Kidney tubule cell (primary cell): ENCODE measurements around the gene EPHA1.

Source experiments
- DNase-seq: peaks from one replicate; pipeline ENCODE4 v3.0.0-alpha.2; 2018; ENCODE audit warnings: low spot score

EPHA1 gene

DNA sequence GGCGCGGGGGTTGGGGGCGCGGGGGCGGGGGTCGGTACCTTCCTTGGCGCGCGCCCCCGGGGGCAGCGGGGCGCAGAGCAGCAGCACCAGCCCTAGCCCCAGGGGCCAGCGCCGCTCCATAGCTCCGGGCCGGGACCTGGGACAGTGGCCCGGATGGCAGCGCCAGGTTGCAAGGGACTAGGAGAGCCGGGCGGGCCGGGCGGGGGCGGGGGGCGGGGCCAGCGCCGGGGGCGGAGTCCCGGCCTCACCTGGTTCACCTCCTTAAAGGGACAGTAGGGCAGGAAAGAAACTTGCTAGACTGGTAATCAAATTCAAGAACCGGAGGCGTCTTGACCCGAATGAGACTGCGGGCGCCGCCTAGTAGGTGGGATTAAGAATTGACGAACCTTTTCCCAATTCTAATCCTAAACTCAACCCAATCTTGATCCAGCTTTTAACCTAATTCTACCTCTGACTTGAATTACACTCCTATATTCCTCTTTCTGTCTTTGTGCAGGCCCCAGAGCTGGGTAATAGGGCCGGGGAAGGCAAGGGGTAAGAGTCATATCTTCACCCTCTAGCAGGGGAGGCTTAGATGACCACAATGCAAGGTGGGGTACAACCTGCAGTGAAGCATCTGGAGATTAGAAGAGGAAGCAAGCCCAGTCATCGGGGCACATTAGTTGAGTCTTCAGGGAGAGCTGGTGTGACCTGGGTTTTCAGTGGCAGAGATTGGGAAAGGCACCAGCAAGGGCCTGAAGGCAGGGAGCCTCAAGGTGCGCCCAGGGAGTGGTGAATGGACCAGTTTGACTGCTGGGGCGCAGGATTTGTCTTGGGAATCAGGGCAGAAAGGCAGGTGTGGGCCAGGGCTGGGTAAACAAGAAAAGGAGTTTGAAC is at the start of gene EPHA1:
Gene EPHA1, minus strand, starts transcription at position 171 of the 876 bp plus-strand sequence. Its CDS starts 51 bp downstream, at position 120.
- DNase-seq, result peak; percentile 89

DNA sequence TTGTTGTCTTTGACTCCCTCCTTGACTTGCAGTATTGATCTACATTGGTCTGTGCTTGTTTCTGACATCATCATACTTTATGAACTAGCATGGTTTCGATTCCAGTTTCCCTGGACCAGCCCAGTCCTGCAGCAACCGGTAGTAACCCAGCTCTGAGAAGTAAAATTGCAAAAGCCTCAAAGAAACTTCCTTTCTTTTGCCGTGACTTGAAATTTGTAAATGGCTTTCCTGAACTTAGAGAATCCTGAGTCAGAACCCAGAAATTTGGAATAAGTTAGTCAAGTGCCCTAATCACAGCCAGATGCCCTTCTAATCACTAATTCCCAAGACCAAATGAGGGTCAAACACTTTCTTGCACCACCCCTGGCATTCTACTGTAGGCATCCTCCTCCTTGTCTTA is 49.6 kb upstream of the EPHA1 start:
- no peak for DNase-seq

- DNase-seq, result no peak
Measured at GRCh38 chr7:143456992-143457793, 48.5 kb upstream of the EPHA1 start.

- DNase-seq, result no peak
Measured at GRCh38 chr7:143455942-143456341, 47.3 kb upstream of the EPHA1 start.

GRCh38 chr7:143455491-143455890 is 46.8 kb upstream of the EPHA1 start:
- DNase-seq, result no peak

DNA sequence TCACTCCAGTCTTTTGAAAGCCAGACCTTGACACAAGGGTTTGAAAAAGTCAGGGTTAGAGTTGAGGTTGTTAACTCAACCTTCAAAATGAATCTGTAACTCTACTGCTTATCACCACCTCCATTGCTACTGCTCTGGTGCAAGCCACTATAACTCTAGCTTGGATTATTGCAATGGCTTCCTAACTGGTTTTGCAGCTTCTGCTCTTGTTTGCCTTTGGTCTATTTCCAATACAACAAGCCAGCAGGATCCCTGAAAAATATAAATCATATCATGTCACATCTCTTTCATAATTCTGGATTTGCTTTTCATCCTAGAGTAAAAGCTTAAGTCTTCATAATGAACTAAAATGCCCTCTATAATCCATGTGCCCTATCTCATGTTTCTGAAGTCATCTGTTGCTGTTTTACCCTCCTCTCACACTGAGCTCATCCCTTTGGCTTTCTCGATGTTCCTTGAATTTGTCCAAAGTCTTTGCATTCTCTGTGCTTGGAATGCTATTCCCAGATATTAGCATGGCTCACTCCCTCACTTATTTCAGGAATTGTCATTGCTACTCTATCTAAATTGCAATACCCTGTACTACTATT is 45.5 kb upstream of the EPHA1 start:
- DNase-seq, result no peak

DNA sequence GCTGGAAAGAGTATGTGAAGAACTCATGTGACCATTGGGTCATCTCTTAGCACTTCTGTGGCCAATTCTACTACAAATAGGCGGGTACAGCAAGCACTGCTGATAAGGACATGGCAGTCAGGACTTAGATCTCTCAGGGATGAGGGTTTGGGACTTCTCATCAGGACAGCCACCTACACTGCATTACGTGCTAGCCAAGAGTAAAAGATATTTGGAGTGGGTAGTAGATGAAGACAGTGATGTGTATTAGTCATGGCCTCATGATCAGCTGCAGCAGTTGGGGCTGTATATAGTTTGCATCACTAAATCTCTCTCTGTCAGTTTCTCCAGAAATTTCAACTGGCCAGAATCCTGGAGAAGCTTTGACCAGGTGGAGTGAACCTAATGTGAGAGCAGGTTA is 43.8 kb upstream of the EPHA1 start:
- no peak for DNase-seq

GRCh38 chr7:143451746-143452145 is 43.1 kb upstream of the EPHA1 start:
- no peak for DNase-seq

GRCh38 chr7:143451122-143451521 is 42.5 kb upstream of the EPHA1 start:
- DNase-seq, result no peak

DNA sequence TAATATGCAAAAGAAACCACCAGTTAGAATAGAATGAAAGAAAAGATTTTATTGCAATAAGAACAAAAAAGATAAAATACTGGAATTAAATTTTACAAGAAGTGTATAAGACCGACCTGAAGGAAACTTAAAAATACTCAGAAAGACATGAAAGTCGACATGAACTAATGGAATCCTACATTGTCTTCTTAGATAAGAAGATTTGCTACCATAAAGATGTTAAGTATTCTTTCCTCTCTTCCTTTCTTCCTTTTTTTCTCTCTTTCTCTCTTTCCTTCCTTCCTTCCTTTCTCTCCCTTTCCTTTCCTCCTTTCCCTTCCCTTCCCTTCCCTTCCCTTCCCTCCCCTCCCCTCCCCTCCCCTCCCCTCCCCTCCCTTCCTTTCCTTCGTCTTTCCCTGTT is 41.1 kb upstream of the EPHA1 start:
- no peak for DNase-seq

DNA sequence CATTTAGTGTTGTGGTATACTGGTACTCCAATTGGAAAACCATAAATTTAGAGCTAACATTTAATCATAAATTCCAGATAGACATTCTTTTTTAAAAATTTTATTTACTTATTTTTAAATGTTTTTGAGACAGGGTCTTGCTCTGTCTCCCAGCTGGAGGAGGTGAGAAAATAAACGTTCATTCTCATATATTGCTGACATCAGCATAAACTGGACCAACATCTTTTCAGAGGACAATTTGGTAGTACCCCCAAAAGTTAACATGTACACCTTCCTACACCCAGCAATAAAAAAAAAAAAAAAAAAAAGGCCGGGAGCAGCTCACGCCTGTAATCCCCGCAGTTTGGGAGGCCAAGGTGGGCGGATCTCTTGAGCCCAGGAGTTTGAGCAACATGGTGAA is 39.8 kb upstream of the EPHA1 start:
- DNase-seq, result no peak

- no peak for DNase-seq
Measured at GRCh38 chr7:143447466-143447865, 38.8 kb upstream of the EPHA1 start.

- no peak for DNase-seq
Measured at GRCh38 chr7:143444785-143445184, 36.1 kb upstream of the EPHA1 start.

DNA sequence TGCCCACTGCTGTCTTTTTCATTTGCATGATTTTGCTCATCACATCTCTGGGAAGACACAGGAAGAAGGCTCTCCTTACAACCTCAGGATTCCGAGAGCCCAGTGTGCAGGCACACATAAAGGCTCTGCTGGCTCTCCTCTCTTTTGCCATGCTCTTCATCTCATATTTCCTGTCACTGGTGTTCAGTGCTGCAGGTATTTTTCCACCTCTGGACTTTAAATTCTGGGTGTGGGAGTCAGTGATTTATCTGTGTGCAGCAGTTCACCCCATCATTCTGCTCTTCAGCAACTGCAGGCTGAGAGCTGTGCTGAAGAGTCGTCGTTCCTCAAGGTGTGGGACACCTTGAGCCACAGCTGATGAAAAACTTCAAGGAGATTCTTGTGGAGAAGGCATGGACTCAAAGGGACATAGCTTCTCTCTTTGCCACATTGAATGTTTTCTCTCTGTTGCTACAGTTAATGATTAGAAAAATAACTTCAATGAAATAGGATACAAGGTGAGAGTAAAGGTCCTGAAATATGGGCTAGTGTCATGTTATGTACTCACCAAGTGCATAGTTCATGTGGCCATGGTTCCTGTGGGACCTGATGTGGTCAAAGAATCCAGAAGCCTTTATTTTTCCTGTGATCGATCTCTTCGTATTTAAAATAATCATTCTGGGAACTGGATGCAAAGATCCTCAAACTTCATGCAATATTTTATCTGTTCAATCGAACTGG is 35.6 kb upstream of the EPHA1 start:
- DNase-seq, result no peak

GRCh38 chr7:143443153-143443552 is 34.5 kb upstream of the EPHA1 start, which contains the start of gene TAS2R60:
TSS of gene TAS2R60 (plus strand) at chr7:143443453. CDS start at chr7:143443453, 0 bp downstream.
- no peak for DNase-seq

GRCh38 chr7:143439866-143440265 is 31.2 kb upstream of the EPHA1 start:
- DNase-seq, result no peak

- no peak for DNase-seq
Measured at GRCh38 chr7:143437578-143437977, 28.9 kb upstream of the EPHA1 start.

DNA sequence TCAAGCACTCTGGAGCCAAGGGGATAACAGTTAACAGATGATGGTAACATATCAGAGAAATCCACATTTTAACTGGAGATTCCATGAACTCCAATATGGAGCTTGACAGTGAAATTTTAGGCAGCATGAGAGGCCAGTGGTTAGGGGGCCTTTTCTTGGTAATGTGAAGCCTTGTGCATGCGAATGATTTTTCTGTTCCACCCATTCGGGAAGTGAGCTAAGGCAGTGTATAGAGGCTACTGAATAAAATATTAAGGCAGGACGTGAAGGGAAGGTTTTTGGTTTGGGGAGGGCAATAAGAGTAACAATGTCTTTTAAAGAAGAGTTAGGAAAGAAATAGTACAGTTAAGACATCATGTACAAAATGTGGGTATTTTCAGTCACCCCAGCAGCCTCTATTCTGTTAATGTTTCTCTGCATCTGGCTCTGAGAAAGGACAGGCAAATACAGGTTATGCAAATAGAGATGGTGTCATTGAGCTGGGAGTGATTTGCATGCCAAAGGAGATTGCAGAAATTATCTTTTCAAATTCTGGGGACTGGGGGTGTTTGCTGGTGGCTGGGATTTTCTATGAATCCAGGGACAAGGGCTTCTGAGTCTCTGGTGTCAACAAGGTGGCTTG is 27.8 kb upstream of the EPHA1 start:
- DNase-seq, result no peak

- peak; percentile 51 for DNase-seq
Measured at GRCh38 chr7:143435266-143435665, 26.6 kb upstream of the EPHA1 start.

DNA sequence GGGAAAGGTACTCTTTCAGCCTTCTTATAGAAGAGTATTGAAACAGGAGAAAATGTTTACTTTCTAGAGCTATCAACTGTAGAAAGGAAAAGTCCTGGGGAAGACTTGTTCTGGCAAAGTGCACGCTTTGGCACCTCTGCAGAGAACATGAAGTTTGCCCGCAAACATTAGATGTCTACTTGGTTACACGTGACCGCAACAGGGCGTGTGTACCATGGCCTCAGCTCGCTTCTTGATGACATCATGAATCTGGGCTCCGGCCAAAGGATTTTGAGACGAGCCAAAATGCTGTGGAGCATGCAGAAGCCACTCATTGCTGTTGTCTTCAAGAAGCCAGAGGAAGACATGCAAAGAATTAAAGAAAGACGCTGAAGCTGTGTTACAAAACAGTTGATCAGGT is 26.0 kb upstream of the EPHA1 start:
- DNase-seq, result peak; percentile 82

GRCh38 chr7:143433759-143434158 is 25.1 kb upstream of the EPHA1 start:
- DNase-seq, result no peak

DNA sequence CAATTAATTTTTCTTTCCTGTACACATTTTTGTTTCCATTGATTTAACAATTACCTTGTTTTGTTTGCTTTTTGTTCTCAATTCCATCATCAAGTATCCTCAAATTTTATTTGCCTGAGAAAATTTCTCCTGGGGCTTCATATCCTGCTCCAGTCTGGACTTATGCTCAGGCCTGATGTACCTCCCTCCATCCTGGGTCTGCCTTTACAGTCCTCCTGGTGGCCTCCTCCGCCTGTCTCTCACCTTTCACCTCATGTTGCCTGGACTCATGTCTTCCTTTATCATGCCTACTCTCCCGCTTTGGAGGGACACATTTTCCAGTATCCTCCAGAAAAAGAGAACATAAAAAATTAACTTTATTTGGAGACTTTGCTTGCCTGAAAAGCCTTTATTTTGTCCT is 22.5 kb upstream of the EPHA1 start:
- no peak for DNase-seq
